ENCODE results near the gene TFF2.

TFF2 gene

DNA sequence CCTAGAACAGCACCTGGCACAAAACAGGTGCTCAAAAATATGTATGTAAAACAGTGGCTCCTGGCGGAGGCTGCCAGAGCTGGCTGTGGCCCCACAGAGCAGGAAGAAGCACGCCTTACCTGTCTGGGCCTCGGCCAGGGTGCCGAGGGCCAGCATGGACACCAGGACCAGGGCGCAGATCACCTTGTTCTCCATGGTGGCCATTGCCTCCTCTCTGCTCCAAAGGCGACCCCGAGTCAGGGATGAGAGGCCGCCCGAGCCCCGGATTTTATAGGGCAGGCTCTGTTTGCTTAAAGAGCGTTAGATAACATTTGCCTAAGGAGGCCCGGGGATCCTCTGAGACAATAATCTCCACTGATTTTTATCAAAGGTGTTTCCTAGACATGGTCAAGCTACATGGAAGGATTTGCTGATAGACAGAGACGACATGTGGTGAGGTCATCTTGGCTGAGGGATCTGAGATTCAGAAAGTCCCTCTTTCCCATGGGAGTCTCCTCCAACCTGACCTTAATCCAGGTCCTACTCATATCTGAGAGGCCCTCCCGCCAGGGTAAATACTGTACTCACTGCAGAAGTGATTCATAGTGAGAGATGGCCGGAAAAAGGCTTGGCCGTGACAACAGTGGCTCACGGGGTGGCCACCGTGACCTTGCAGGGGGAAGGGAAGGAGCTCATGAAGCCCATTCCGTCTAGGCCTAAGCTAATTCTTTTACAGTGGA lies 15.7 kb upstream of the TFF2 start, which contains the start of gene TFF1:
Gene TFF1, minus strand, starts transcription at position 244 of the 719 bp plus-strand sequence. Its CDS starts 40 bp downstream, at position 204.
- DNase-seq: no peak

- no peak for DNase-seq
Measured at GRCh38 chr21:42365770-42366169, 15.0 kb upstream of the TFF2 start.

DNA sequence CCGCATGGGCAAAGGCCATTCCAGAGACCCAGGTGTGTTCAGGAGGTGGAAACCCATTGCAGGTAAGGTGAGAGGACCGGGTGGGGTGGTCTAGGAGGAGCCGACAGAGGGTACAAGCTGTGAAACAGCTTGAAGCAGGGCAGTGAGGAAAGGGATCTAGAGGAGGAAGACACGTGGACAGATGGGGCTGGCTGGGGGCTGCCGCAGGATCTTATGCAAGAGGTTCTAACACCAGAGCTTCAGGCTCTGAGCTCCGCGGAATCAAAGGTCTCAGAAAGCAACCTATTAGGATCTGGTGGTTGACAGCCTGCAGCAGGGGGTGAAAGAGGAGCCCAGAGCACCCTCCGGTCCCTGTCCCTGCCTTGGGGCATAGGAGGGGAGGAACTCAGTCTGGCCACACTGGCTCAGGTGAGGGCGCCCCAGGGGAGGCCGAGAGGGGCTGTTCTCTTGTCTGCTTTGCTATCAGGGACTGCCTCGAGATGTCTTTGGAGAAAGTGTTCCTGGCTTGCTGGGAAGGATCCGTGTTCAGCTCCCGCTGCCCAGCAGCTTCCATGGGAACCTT lies 13.6 kb upstream of the TFF2 start:
- no peak for DNase-seq

- DNase-seq: no peak
Measured at GRCh38 chr21:42363312-42363711, 12.5 kb upstream of the TFF2 start.

GRCh38 chr21:42362700-42363099 lies 11.9 kb upstream of the TFF2 start:
- no peak for DNase-seq

- DNase-seq: no peak
Measured at GRCh38 chr21:42362198-42362597, 11.4 kb upstream of the TFF2 start.

GRCh38 chr21:42361286-42361685 lies 10.5 kb upstream of the TFF2 start:
- no peak for DNase-seq

- DNase-seq: no peak
Measured at GRCh38 chr21:42360317-42360716, 9.5 kb upstream of the TFF2 start.

DNA sequence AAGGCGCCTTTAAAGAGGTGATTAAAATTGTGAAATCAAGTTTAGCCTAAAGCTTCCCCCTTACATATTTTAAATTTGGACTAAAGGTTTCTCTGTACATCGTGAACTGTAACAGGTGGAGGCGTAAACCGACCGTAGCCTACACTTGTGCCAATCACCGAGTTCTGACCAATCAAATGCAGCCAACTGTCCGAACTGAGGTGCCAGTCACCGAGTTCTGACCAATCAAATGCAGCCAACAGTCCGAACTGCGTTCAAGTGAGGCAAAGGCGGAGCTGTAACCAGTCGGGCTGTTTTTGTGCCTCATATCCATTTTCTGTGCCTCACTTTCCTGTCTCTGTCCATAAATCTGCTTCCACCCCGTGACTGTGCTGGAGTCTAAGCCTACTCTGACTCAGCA lies 8.1 kb upstream of the TFF2 start:
- no peak for DNase-seq

DNA sequence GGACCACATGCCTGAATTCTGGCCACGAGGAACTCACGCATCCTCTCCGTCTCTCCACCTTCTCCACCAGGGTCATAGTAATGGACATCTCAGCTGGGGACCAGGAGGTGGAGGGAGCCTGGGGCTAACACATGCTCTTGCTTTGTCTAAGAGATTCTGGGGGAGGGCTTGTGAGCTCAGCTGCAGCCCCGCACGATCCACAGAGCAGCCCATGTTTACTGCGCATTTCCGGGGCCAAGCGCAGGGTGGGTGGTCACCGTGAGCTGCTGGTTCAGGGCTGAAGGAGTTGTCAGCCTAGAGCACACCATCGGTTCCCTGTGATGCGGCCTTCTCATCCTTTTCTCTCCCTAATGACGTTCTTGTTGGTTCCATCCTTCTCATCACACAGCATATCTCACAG lies 7.5 kb upstream of the TFF2 start:
- no peak for DNase-seq

DNA sequence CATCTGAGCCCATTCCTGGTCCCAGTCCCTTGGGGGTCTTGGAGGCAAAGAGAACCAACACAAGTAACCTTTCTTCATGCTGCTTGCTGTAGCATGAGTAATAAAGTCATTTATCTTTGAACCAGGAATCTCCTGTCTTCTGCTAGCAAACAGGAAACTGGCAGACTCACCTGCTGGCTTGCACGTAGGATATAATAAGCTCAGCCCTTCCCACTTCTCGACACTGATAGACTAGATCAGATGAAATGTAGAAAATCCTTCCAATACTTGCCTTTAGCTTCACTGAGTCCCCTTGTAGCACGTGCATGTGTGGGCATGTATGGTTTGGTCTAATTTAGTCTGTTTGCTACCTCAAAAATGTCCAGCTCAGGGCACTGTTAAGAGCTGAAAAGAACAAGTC lies 6.5 kb upstream of the TFF2 start:
- no peak for DNase-seq

GRCh38 chr21:42356650-42357049 lies 5.9 kb upstream of the TFF2 start:
- DNase-seq: no peak

GRCh38 chr21:42356046-42356445 lies 5.3 kb upstream of the TFF2 start:
- DNase-seq: no peak

DNA sequence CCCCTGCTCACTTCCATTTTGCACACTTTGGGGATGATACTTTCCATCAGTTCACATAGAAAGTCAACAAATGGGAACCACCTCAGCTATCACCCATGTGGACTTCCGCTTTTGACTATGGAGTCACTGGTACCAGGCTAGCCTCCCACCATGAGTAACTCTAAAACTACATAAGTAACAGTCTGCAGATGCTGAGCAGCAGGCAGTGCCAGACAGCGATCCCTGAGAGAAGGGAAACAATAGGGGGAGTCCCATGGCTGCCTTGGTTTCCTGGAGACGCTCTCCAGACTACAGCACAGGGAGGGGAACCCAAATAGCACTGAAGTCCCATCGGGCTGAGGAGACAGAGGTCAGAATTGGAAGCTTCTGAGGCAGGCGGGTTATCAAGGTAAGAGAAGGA lies 2.8 kb upstream of the TFF2 start:
- DNase-seq: no peak

DNA sequence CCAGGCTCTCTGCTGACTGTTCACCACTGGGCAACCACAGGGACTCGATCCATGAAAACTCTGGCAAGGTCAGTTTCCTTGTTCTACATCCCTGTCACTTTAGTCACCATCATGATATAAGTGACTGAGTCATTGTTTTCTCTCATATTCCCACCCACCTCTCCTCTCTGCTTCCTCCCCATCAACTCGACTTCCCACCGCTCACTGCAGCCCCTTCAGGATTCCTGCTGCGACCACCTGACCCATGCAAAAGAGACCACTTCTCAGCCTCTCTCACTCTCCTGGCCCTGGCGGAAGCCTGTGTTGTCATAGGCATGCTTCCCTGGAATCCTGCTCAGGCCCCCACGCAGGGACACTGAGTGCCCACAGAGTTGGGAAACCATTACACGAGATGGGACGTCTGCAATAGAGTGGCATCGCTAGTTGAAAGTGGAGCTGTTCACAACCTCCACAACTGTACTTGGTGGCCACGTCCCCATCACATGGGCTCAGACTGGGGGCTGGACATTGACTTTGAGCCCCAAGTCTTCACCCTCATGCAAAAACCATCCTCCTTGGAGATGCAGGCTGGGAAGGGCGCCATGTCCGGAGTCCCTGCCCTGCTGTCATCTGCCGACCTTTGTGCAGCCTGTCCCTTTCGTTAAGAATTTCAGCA lies 1.8 kb upstream of the TFF2 start:
- DNase-seq: no peak

DNA sequence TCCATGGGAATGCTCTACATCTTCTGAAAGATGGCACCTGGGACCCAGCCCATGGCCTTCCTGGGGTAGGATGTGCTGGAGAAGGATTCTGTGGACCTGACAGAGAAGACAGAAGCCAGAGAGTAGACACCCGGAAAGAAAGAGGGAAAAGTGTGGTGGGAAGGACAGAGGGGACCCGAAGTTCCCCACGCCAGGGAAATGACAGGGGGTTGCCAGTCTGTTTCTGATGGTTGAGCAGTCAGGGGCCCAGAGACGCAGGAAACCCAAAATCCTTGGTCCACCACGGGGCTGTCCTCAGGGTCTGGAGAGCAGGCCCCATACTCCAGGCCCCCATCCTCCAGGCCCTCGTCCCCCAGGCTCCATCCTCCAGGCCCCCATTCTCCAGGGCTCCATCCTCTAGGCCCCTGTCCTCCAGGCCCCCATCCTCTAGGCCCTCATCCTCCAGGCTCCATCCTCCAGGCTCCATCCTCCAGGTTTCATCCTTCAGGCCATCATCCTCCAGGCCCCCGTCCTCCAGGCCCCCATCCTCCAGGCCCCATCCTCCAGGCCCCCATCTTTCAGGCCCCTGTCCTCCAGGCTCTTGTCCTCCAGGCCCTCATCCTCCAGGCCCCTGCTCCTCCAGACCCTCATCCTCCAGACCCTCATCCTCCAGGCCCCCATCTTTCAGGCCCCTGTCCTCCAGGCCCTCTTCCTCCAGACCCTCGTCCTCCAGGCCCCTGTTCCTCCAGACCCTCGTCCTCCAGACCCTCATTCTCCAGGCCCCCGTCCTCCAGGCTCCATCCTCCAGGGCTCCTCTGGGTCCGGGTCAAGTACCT lies 1.0 kb upstream of the TFF2 start:
- DNase-seq: no peak

GRCh38 chr21:42350318-42350910 lies 380 bp downstream of the TFF2 start:
- no peak for DNase-seq

GRCh38 chr21:42349420-42350317 lies 1.1 kb downstream of the TFF2 start:
- DNase-seq: no peak

- DNase-seq: no peak
Measured at GRCh38 chr21:42348762-42349161, 2.0 kb downstream of the TFF2 start.

- DNase-seq: no peak
Measured at GRCh38 chr21:42347601-42348327, 3.0 kb downstream of the TFF2 start.
